K562 (cell line): ENCODE results near the gene CBLL1. TPM values are rescaled to one million over a fixed set of nuclear protein-coding genes. Genes with fewer than 3 reads are reported as not detected.

Experiments
- FOXJ3 ChIP-seq: sonication (generic); formaldehyde crosslinking; IDR thresholded peaks from 2 replicates; pipeline ENCODE4 v1.4.0; 2020; ENCODE audit warnings: mild to moderate bottlenecking, missing genetic modification reagents
- GTF2E2 ChIP-seq: fragments of 200-800 bp; sonication (Bioruptor generic); IDR thresholded peaks from 2 replicates; pipeline ENCODE4 v1.6.1; 2016; ENCODE audit warnings: missing genetic modification characterization, missing compliant biosample characterization
- HEY1 ChIP-seq: fragments of 250-450 bp; sonication (Bioruptor Pico); IDR thresholded peaks from 2 replicates; pipeline ENCODE4 v1.5.0; 2020; ENCODE audit warnings: mild to moderate bottlenecking, moderate library complexity, borderline replicate concordance
- HMG20A ChIP-seq: fragments of 450-650 bp; formaldehyde crosslinking; conservative IDR thresholded peaks from 2 replicates; pipeline ENCODE4 v1.4.0; 2020; ENCODE audit warnings: mild to moderate bottlenecking, mixed read lengths
- KAT8 ChIP-seq: fragments of 450-650 bp; IDR thresholded peaks from 2 replicates; pipeline ENCODE4 v1.6.1; 2016; ENCODE audit warnings: low read depth, mild to moderate bottlenecking
- MCM7 ChIP-seq, 2 experiments: fragments of 450-650 bp; IDR thresholded peaks; 2 replicates each; pipeline ENCODE4 v1.6.1; 2016 to 2018
- MYNN ChIP-seq, 2 experiments: sonication (generic); formaldehyde crosslinking in 1 of 2; IDR thresholded peaks; 2 replicates each; pipeline versions ENCODE4 v1.5.0 to v1.6.1; 2016 to 2020; ENCODE audit warnings: antibody characterized with exemption in 1 of 2, missing genetic modification reagents in 1 of 2
- NR2C2 ChIP-seq, 2 experiments: fragments of 200-800 bp in 1 of 2; sonication (Bioruptor generic) in 1 of 2; sonication (generic) in 1 of 2; formaldehyde crosslinking in 1 of 2; IDR thresholded peaks; 2 replicates each; pipeline versions ENCODE4 v1.6.1 to v1.8.0; 2016 to 2022; ENCODE audit warnings: mild to moderate bottlenecking in 1 of 2, missing compliant biosample characterization in 1 of 2, missing genetic modification characterization in 1 of 2, missing genetic modification reagents in 1 of 2
- PYGO2 ChIP-seq: fragments of 450-650 bp; IDR thresholded peaks from 2 replicates; pipeline ENCODE4 v1.6.1; 2016; ENCODE audit warnings: mild to moderate bottlenecking, missing genetic modification characterization, moderate library complexity, missing compliant biosample characterization
- RFX1 ChIP-seq: fragments of 450-650 bp; IDR thresholded peaks from 2 replicates; pipeline ENCODE4 v1.6.1; 2016; ENCODE audit warnings: mild to moderate bottlenecking, moderate library complexity
- SIN3B ChIP-seq: fragments of 450-650 bp; IDR thresholded peaks from 2 replicates; pipeline ENCODE4 v1.6.1; 2017; ENCODE audit warnings: low read depth, mild to moderate bottlenecking, moderate library complexity
- SMAD3 ChIP-seq: fragments of 450-650 bp; formaldehyde crosslinking; conservative IDR thresholded peaks from 2 replicates; pipeline ENCODE4 v1.4.0; 2020; ENCODE audit warnings: mild to moderate bottlenecking
- SPI1 ChIP-seq: IDR thresholded peaks from 2 replicates; pipeline ENCODE4 v1.6.1; 2011; ENCODE audit warnings: low read depth, low read length, control low read depth, borderline replicate concordance
- XRCC3 ChIP-seq: fragments of 450-650 bp; IDR thresholded peaks from 2 replicates; pipeline ENCODE4 v1.6.1; 2017; ENCODE audit warnings: mild to moderate bottlenecking, moderate library complexity
- ZNF197 ChIP-seq: fragments of 200-800 bp; sonication (Bioruptor generic); IDR thresholded peaks from 2 replicates; pipeline ENCODE4 v1.6.1; 2016; ENCODE audit warnings: low read depth, missing genetic modification characterization, missing compliant biosample characterization
- ZNF324 ChIP-seq: fragments of 250-450 bp; sonication (Bioruptor Pico); IDR thresholded peaks from 2 replicates; pipeline ENCODE4 v1.4.0; 2020; ENCODE audit warnings: mild to moderate bottlenecking
- ZNF584 ChIP-seq: fragments of 200-800 bp; sonication (Bioruptor generic); IDR thresholded peaks from 2 replicates; pipeline ENCODE4 v1.6.1; 2016; ENCODE audit warnings: low read depth, mild to moderate bottlenecking, missing genetic modification characterization, missing compliant biosample characterization
- polyA plus RNA-seq, 8 experiments: library from polyadenylated mRNA; depleted of rRNA in 4 of 8; stranded (reverse) in 5 of 8; unstranded in 3 of 8; fragments of >200 nt; fragmentation: Nextera tagmentation in 2 of 8; fragmentation: Illumina TruSeq in 1 of 8; extraction: Ambion mirVana in 2 of 8; extraction: Trizol in 1 of 8; gene quantifications; 2 replicates each; pipeline versions ENCODE4 v1.2.1 to v1.2.3, GENCODE V29; 2011 to 2014; ENCODE audit warnings: inconsistent platforms in 1 of 8, missing spikeins in 1 of 8
- total RNA-seq, 7 experiments: library from RNA; depleted of rRNA in 6 of 7; stranded (reverse); fragments of >200 nt in 6 of 7; fragmentation: Illumina TruSeq in 2 of 7; extraction: Trizol in 2 of 7; gene quantifications; 2 replicates each; pipeline versions ENCODE4 v1.2.1 to v1.2.3, GENCODE V29; 2011 to 2021; ENCODE audit warnings: low replicate concordance in 1 of 7
- TF ChIP-seq, protein P1 (sequence below): fragments of 250-450 bp; sonication (Bioruptor Pico); IDR thresholded peaks from 2 replicates; pipeline ENCODE4 v1.5.0; 2021
- TF ChIP-seq, protein P2 (sequence below): sonication (generic); formaldehyde crosslinking; IDR thresholded peaks from 2 replicates; pipeline ENCODE4 v1.8.0; 2022; ENCODE audit warnings: mild to moderate bottlenecking, missing genetic modification reagents
- TF ChIP-seq, protein P3 (sequence below): fragments of 250-450 bp; sonication (Bioruptor Pico); IDR thresholded peaks from 2 replicates; pipeline ENCODE4 v1.5.0; 2021
- TF ChIP-seq, protein P4 (sequence below): fragments of 250-450 bp; sonication (Bioruptor Pico); IDR thresholded peaks from 2 replicates; pipeline ENCODE4 v1.9.0; 2021; ENCODE audit warnings: mild to moderate bottlenecking, inconsistent platforms

CBLL1 gene
- total and polyA plus RNA-seq, 9 of the 15 experiments (the other 6 are each of a cell fraction or from before 2014, with no cell fraction given), result 14.7 to 67.9 (median 35.4) TPM

DNA sequence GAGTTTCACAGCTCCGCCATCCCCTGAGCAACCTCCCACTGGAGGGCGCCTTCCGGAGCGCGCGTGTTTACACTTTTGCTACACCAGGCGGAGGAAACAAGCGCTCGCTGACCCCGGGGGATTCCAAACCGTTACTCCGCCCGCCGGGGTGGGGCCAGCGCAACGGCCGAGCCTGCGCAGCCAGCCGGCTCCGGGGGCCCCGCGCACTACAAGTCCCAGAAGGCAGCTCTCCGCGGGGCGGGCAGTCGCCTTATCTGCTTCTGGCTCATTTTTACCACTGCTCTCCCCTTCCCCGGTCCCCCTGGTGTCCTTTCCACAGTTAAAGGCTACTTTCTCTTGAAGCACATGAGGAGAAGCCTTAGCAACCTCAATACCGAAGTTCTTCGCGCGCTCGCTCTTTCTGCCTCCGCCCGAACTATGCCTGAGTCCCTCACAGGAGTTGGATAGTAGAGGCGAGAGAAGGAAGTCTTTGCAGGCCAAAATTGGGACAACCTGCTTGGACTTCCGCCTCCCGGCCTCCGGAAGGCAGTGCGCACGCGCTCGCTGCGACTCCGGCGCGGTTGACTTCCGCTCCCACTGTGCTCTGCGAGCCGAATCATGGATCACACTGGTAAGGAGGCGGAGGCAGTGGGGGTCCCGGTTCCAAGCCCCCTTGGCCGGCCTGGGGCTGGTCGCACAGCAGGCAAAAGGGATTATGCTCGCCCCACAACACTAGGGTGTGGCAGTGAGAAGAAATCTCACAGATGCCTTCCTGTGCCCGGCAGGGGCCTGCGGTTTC lies at the start of gene CBLL1 (continued):
- TF ChIP-seq XRCC3, result no peak
- TF ChIP-seq, protein P1, sequence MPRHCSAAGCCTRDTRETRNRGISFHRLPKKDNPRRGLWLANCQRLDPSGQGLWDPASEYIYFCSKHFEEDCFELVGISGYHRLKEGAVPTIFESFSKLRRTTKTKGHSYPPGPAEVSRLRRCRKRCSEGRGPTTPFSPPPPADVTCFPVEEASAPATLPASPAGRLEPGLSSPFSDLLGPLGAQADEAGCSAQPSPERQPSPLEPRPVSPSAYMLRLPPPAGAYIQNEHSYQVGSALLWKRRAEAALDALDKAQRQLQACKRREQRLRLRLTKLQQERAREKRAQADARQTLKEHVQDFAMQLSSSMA, result no peak
- TF ChIP-seq, protein P2, sequence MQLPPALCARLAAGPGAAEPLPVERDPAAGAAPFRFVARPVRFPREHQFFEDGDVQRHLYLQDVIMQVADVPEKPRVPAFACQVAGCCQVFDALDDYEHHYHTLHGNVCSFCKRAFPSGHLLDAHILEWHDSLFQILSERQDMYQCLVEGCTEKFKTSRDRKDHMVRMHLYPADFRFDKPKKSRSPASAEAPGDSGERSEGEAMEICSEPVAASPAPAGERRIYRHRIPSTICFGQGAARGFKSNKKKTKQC (CRISPR knock-in tag), result peak; percentile 14
- TF ChIP-seq GTF2E2 (tag), result peak; percentile 98
- TF ChIP-seq HMG20A, result no peak
- 0 out of 2 replicates have a peak, but pooled peaks have one; percentile 80 for TF ChIP-seq ZNF584 (CRISPR knock-in tag)
- TF ChIP-seq HEY1, result 0 out of 2 replicates have a peak, but pooled peaks have one; percentile 25
- TF ChIP-seq ZNF324 (CRISPR knock-in tag), result no peak
- TF ChIP-seq SIN3B, result peak; percentile 94
- TF ChIP-seq, protein P3, sequence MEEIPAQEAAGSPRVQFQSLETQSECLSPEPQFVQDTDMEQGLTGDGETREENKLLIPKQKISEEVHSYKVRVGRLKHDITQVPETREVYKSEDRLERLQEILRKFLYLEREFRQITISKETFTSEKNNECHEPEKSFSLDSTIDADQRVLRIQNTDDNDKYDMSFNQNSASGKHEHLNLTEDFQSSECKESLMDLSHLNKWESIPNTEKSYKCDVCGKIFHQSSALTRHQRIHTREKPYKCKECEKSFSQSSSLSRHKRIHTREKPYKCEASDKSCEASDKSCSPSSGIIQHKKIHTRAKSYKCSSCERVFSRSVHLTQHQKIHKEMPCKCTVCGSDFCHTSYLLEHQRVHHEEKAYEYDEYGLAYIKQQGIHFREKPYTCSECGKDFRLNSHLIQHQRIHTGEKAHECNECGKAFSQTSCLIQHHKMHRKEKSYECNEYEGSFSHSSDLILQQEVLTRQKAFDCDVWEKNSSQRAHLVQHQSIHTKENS (CRISPR knock-in tag), result no peak
- TF ChIP-seq MYNN (IDR thresholded peaks at IDR 0.05), result 0 out of 2 replicates have a peak, but pooled peaks have one; percentile 36
- no peak for TF ChIP-seq MYNN (CRISPR knock-in tag; IDR thresholded peaks at IDR 0.05)
- TF ChIP-seq NR2C2 (CRISPR knock-in tag; IDR thresholded peaks at IDR 0.05), result peak; percentile 89
- peak; percentile 96 for TF ChIP-seq NR2C2 (tag; IDR thresholded peaks at IDR 0.05)
- TF ChIP-seq SMAD3 (CRISPR knock-in tag), result 0 out of 2 replicates have a peak, but pooled peaks have one; percentile 51
- TF ChIP-seq SPI1, result peak; percentile 94
- TF ChIP-seq ZNF197 (CRISPR knock-in tag), result peak; percentile 60; the same call in 1 of the 2 replicates
- TF ChIP-seq, protein P4, sequence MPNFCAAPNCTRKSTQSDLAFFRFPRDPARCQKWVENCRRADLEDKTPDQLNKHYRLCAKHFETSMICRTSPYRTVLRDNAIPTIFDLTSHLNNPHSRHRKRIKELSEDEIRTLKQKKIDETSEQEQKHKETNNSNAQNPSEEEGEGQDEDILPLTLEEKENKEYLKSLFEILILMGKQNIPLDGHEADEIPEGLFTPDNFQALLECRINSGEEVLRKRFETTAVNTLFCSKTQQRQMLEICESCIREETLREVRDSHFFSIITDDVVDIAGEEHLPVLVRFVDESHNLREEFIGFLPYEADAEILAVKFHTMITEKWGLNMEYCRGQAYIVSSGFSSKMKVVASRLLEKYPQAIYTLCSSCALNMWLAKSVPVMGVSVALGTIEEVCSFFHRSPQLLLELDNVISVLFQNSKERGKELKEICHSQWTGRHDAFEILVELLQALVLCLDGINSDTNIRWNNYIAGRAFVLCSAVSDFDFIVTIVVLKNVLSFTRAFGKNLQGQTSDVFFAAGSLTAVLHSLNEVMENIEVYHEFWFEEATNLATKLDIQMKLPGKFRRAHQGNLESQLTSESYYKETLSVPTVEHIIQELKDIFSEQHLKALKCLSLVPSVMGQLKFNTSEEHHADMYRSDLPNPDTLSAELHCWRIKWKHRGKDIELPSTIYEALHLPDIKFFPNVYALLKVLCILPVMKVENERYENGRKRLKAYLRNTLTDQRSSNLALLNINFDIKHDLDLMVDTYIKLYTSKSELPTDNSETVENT (CRISPR knock-in tag), result peak; percentile 84
- TF ChIP-seq MCM7 (IDR thresholded peaks at IDR 0.05), result no peak
- peak; percentile 32 for TF ChIP-seq RFX1
- no peak for TF ChIP-seq PYGO2 (tag)
- TF ChIP-seq KAT8, result 0 out of 2 replicates have a peak, but pooled peaks have one; percentile 67
- TF ChIP-seq FOXJ3 (CRISPR knock-in tag), result peak; percentile 43; the same call in 1 of the 2 replicates
